HEK293 (cell line): ENCODE results near the gene MBD5.

ENCODE experiments used
- CTCF ChIA-PET: fragments of 350-600 bp; formaldehyde crosslinking; extraction: SDS; loops from one replicate; lab custom pipeline; 2021; ENCODE audit warnings: antibody characterized with exemption; lab: Yijun Ruan, JAX
- POLR2A ChIA-PET: fragments of 300-600 bp; formaldehyde crosslinking; extraction: SDS; loops from one replicate; lab custom pipeline; 2020; ENCODE audit warnings: antibody characterized with exemption, inconsistent platforms; lab: Yijun Ruan, JAX
- H3K27ac ChIP-seq: fragments of 200-500 bp; sonication (Bioruptor generic); 2 replicates; pipeline ENCODE4 v1.5.1; 2014; ENCODE audit warnings: low read depth, low read length, control low read depth, inconsistent platforms; ENCODE audit errors: extremely low read depth
- H3K36me3 ChIP-seq, 2 experiments: fragments of 200-500 bp in 1 of 2; sonication (Bioruptor generic) in 1 of 2; 1 replicate in 1 of 2; 2 replicates in 1 of 2; pipeline ENCODE4 v1.5.1; 2014 to 2017; ENCODE audit warnings: inconsistent platforms in 2 of 2, low read length in 2 of 2; ENCODE audit not compliant: control insufficient read depth in 2 of 2, insufficient read depth in 1 of 2
- H3K4me1 ChIP-seq: fragments of 200-500 bp; sonication (Bioruptor generic); 2 replicates; pipeline ENCODE4 v1.5.1; 2014; ENCODE audit warnings: mild to moderate bottlenecking, low read length, inconsistent platforms; ENCODE audit not compliant: control insufficient read depth, insufficient read depth
- H3K4me3 ChIP-seq: 2 replicates; pipeline ENCODE4 v1.5.1; 2011; ENCODE audit warnings: low read depth, mild to moderate bottlenecking, control low read depth, low read length, moderate library complexity
- H3K9me3 ChIP-seq: fragments of 200-500 bp; sonication (Bioruptor generic); 2 replicates; pipeline ENCODE4 v1.5.1; 2014; ENCODE audit warnings: low read depth, low read length, inconsistent platforms; ENCODE audit not compliant: control insufficient read depth, insufficient read depth
- GLIS1 ChIP-seq: fragments of 450-650 bp; formaldehyde crosslinking; IDR thresholded peaks from 2 replicates; pipeline ENCODE4 v1.5.1; 2016; ENCODE audit warnings: missing biosample characterization, missing genetic modification characterization
- HOXA7 ChIP-seq: sonication (generic); formaldehyde crosslinking; IDR thresholded peaks from 2 replicates; pipeline ENCODE4 v1.8.1; 2022; ENCODE audit warnings: missing genetic modification reagents, borderline replicate concordance
- KLF10 ChIP-seq: fragments of 450-650 bp; IDR thresholded peaks from 2 replicates; pipeline ENCODE4 v1.5.1; 2018; ENCODE audit warnings: missing biosample characterization, mild to moderate bottlenecking, missing genetic modification characterization
- PBX3 ChIP-seq: sonication (generic); formaldehyde crosslinking; IDR thresholded peaks from 2 replicates; pipeline ENCODE4 v1.8.1; 2022; ENCODE audit warnings: mild to moderate bottlenecking, moderate library complexity, missing genetic modification reagents
- ZEB2 ChIP-seq: fragments of 450-650 bp; formaldehyde crosslinking; IDR thresholded peaks from 2 replicates; pipeline ENCODE4 v1.5.1; 2016; ENCODE audit warnings: missing biosample characterization, missing genetic modification characterization
- ZFP3 ChIP-seq: fragments of 450-650 bp; formaldehyde crosslinking; IDR thresholded peaks from 2 replicates; pipeline ENCODE4 v1.5.1; 2016; ENCODE audit warnings: low read depth, missing biosample characterization, missing genetic modification characterization
- ZFP41 ChIP-seq: fragments of 450-650 bp; formaldehyde crosslinking; IDR thresholded peaks from 2 replicates; pipeline ENCODE4 v1.5.1; 2016; ENCODE audit warnings: missing biosample characterization, missing genetic modification characterization, borderline replicate concordance
- ZNF140 ChIP-seq: fragments of 450-650 bp; formaldehyde crosslinking; IDR thresholded peaks from 2 replicates; pipeline ENCODE4 v1.5.1; 2016; ENCODE audit warnings: missing biosample characterization, missing genetic modification characterization
- ZNF175 ChIP-seq: fragments of 450-650 bp; formaldehyde crosslinking; IDR thresholded peaks from 2 replicates; pipeline ENCODE4 v1.5.1; 2016; ENCODE audit warnings: missing biosample characterization, missing genetic modification characterization
- ZNF24 ChIP-seq: fragments of 450-650 bp; formaldehyde crosslinking; IDR thresholded peaks from 2 replicates; pipeline ENCODE4 v1.5.1; 2016; ENCODE audit warnings: missing biosample characterization, missing genetic modification characterization
- ZNF274 ChIP-seq, 2 experiments: fragments of 200-500 bp in 1 of 2; fragments of 450-650 bp in 1 of 2; sonication (Bioruptor generic) in 1 of 2; formaldehyde crosslinking in 1 of 2; IDR thresholded peaks; 2 replicates each; pipeline versions ENCODE4 v1.5.1 to v1.6.1; 2014 to 2016; ENCODE audit warnings: borderline replicate concordance in 1 of 2, inconsistent platforms in 1 of 2, low read length in 1 of 2, missing biosample characterization in 1 of 2, missing genetic modification characterization in 1 of 2
- ZNF449 ChIP-seq: fragments of 450-650 bp; formaldehyde crosslinking; IDR thresholded peaks from 2 replicates; pipeline ENCODE4 v1.5.1; 2017; ENCODE audit warnings: missing biosample characterization, mild to moderate bottlenecking, missing genetic modification characterization, moderate library complexity
- ZNF561 ChIP-seq: fragments of 450-650 bp; IDR thresholded peaks from 2 replicates; pipeline ENCODE4 v1.5.1; 2018; ENCODE audit warnings: missing biosample characterization, missing genetic modification characterization, borderline replicate concordance
- ZNF585B ChIP-seq: fragments of 450-650 bp; formaldehyde crosslinking; IDR thresholded peaks from 2 replicates; pipeline ENCODE4 v1.5.1; 2016; ENCODE audit warnings: missing biosample characterization, missing genetic modification characterization
- ZNF701 ChIP-seq: fragments of 450-650 bp; formaldehyde crosslinking; IDR thresholded peaks from 2 replicates; pipeline ENCODE4 v1.5.1; 2016; ENCODE audit warnings: missing biosample characterization, missing genetic modification characterization
- ZSCAN4 ChIP-seq: fragments of 450-650 bp; formaldehyde crosslinking; IDR thresholded peaks from 2 replicates; pipeline ENCODE4 v1.5.1; 2017; ENCODE audit warnings: missing biosample characterization, missing genetic modification characterization
- TF ChIP-seq, protein P1 (sequence below): fragments of 450-650 bp; formaldehyde crosslinking; IDR thresholded peaks from 2 replicates; pipeline ENCODE4 v1.5.1; 2016; ENCODE audit warnings: missing biosample characterization, missing genetic modification characterization
- TF ChIP-seq, protein P2 (sequence below): fragments of 450-650 bp; formaldehyde crosslinking; optimal IDR thresholded peaks from 2 replicates; pipeline ENCODE3; 2016; ENCODE audit warnings: missing biosample characterization, mild to moderate bottlenecking, missing genetic modification characterization
- TF ChIP-seq, protein P3 (sequence below): fragments of 450-650 bp; formaldehyde crosslinking; IDR thresholded peaks from 2 replicates; pipeline ENCODE4 v1.5.1; 2016; ENCODE audit warnings: missing biosample characterization, missing genetic modification characterization
- TF ChIP-seq, protein P4 (sequence below): fragments of 450-650 bp; formaldehyde crosslinking; IDR thresholded peaks from 2 replicates; pipeline ENCODE4 v1.5.1; 2017; ENCODE audit warnings: missing biosample characterization, missing genetic modification characterization
- TF ChIP-seq, protein P5 (sequence below): fragments of 450-650 bp; formaldehyde crosslinking; IDR thresholded peaks from 2 replicates; pipeline ENCODE4 v1.5.1; 2016; ENCODE audit warnings: missing biosample characterization, missing genetic modification characterization

MBD5 gene

GRCh38 chr2:148402786-148403185 lies 381.9 kb downstream of the MBD5 start:
- TF ChIP-seq, protein P1, sequence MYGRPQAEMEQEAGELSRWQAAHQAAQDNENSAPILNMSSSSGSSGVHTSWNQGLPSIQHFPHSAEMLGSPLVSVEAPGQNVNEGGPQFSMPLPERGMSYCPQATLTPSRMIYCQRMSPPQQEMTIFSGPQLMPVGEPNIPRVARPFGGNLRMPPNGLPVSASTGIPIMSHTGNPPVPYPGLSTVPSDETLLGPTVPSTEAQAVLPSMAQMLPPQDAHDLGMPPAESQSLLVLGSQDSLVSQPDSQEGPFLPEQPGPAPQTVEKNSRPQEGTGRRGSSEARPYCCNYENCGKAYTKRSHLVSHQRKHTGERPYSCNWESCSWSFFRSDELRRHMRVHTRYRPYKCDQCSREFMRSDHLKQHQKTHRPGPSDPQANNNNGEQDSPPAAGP (tag by site-specific recombination) = no peak
- TF ChIP-seq GLIS1 (tag by site-specific recombination) (no peak), PBX3 (CRISPR knock-in tag) (no peak), ZSCAN4 (tag by site-specific recombination) (no peak), ZNF175 (no peak), ZEB2 (tag by site-specific recombination) (no peak), ZNF561 (tag by site-specific recombination) (no peak)
- TF ChIP-seq, protein P2, sequence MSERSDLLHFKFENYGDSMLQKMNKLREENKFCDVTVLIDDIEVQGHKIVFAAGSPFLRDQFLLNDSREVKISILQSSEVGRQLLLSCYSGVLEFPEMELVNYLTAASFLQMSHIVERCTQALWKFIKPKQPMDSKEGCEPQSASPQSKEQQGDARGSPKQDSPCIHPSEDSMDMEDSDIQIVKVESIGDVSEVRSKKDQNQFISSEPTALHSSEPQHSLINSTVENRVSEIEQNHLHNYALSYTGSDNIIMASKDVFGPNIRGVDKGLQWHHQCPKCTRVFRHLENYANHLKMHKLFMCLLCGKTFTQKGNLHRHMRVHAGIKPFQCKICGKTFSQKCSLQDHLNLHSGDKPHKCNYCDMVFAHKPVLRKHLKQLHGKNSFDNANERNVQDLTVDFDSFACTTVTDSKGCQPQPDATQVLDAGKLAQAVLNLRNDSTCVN (tag by site-specific recombination) = no peak
- TF ChIP-seq, protein P3, sequence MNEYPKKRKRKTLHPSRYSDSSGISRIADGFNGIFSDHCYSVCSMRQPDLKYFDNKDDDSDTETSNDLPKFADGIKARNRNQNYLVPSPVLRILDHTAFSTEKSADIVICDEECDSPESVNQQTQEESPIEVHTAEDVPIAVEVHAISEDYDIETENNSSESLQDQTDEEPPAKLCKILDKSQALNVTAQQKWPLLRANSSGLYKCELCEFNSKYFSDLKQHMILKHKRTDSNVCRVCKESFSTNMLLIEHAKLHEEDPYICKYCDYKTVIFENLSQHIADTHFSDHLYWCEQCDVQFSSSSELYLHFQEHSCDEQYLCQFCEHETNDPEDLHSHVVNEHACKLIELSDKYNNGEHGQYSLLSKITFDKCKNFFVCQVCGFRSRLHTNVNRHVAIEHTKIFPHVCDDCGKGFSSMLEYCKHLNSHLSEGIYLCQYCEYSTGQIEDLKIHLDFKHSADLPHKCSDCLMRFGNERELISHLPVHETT (tag by site-specific recombination) = no peak
- TF ChIP-seq, protein P4, sequence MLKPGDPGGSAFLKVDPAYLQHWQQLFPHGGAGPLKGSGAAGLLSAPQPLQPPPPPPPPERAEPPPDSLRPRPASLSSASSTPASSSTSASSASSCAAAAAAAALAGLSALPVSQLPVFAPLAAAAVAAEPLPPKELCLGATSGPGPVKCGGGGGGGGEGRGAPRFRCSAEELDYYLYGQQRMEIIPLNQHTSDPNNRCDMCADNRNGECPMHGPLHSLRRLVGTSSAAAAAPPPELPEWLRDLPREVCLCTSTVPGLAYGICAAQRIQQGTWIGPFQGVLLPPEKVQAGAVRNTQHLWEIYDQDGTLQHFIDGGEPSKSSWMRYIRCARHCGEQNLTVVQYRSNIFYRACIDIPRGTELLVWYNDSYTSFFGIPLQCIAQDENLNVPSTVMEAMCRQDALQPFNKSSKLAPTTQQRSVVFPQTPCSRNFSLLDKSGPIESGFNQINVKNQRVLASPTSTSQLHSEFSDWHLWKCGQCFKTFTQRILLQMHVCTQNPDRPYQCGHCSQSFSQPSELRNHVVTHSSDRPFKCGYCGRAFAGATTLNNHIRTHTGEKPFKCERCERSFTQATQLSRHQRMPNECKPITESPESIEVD (tag by site-specific recombination) = no peak
- ChIA-PET CTCF (interaction anchor here (0.6 kb wide), 1 partner anchor 261 kb away, joined by 3 read pairs; no protein-coding TSS in a partner anchor), POLR2A (no interaction called here)
- Histone ChIP-seq H3K4me3 (no peak overlapping the region), H3K36me3 (no peaks in the 10 kb centered on the region), H3K4me1 (no peaks in the 10 kb centered on the region), H3K9me3 (no peaks in the 10 kb centered on the region), H3K27ac (no peak overlapping the region)

- CTCF ChIA-PET = no interaction called here
- no peak overlapping the region for H3K27ac ChIP-seq
- POLR2A ChIA-PET = no interaction called here
Observed at GRCh38 chr2:148410899-148411298, 390.0 kb downstream of the MBD5 start.

GRCh38 chr2:148416248-148416647 lies 395.4 kb downstream of the MBD5 start:
- no peak overlapping the region for H3K4me3 ChIP-seq
- POLR2A ChIA-PET = no interaction called here
- no peaks in the 10 kb centered on the region for H3K9me3 ChIP-seq
- CTCF ChIA-PET = interaction anchor here (0.7 kb wide), 1 partner anchor 1371 kb away, joined by 3 read pairs; no protein-coding TSS in a partner anchor
- no peak overlapping the region for H3K27ac ChIP-seq
- no peaks in the 10 kb centered on the region for H3K4me1 ChIP-seq
- no peaks in the 10 kb centered on the region for H3K36me3 ChIP-seq
- TF ChIP-seq ZNF701 (tag by site-specific recombination) = no peak
- TF ChIP-seq, protein P5, sequence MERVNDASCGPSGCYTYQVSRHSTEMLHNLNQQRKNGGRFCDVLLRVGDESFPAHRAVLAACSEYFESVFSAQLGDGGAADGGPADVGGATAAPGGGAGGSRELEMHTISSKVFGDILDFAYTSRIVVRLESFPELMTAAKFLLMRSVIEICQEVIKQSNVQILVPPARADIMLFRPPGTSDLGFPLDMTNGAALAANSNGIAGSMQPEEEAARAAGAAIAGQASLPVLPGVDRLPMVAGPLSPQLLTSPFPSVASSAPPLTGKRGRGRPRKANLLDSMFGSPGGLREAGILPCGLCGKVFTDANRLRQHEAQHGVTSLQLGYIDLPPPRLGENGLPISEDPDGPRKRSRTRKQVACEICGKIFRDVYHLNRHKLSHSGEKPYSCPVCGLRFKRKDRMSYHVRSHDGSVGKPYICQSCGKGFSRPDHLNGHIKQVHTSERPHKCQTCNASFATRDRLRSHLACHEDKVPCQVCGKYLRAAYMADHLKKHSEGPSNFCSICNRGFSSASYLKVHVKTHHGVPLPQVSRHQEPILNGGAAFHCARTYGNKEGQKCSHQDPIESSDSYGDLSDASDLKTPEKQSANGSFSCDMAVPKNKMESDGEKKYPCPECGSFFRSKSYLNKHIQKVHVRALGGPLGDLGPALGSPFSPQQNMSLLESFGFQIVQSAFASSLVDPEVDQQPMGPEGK (tag by site-specific recombination) = no peak
- TF ChIP-seq ZNF449 (tag by site-specific recombination) = no peak
- no peak for TF ChIP-seq ZNF585B (tag by site-specific recombination)
- TF ChIP-seq ZNF140 (tag by site-specific recombination) = no peak
- TF ChIP-seq ZNF274 (IDR thresholded peaks at IDR 0.05; ENCODE audit: low read length) = no peak
- no peak for TF ChIP-seq ZNF274 (tag by site-specific recombination; IDR thresholded peaks at IDR 0.05; ENCODE audit: borderline replicate concordance)
- no peak for TF ChIP-seq ZNF24 (tag by site-specific recombination)
- TF ChIP-seq ZFP41 = no peak

More at GRCh38 chr2:148410899-148411298, 390.0 kb downstream of the MBD5 start:
- Histone ChIP-seq H3K36me3 (no peaks in the 10 kb centered on the region), H3K4me1 (no peaks in the 10 kb centered on the region), H3K4me3 (no peak overlapping the region), H3K9me3 (no peaks in the 10 kb centered on the region)
- TF ChIP-seq KLF10 (tag by site-specific recombination) (no peak), HOXA7 (CRISPR knock-in tag) (no peak), ZFP3 (tag by site-specific recombination) (no peak), ZEB2 (tag by site-specific recombination) (no peak)
